Measurements from ENCODE around the gene CNTFR. TPM values are rescaled to one million over a fixed set of nuclear protein-coding genes. Genes with fewer than 3 reads are reported as not detected.

CNTFR gene
- total and polyA plus RNA-seq, 2 experiments from 2014 or later: 4.7 to 7.5 TPM

DNA sequence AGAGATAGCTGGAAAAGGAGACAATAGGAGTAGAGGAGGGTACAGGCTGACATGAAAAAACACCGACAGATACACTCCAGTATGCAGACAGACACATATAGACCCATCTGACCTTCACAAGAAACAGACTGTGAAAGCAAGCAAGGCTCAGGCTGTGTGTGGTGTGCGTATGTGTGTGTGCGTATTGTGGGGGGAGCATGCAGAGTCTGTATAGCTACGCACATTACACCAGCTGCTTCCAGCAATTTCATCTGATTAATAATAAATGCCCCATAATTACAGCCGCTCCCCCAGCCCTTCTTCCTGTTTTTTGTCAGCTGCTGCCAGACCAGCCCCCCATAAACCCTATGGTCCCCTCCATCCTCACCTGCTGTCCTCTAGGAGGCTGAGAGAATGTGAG, 6.7 kb downstream of the CNTFR start:
- Histone ChIP-seq H3K4me2 (no peak overlapping the region), H3K4me3 (no peak overlapping the region), H3K27me3 (peaks cover 82% of the 10 kb centered on the region), H4K20me1 (ENCODE audit: insufficient read depth, poor library complexity, severe bottlenecking) (no peaks in the 10 kb centered on the region), H3K36me3 (replicated peaks; ENCODE audit: insufficient read depth, low read depth) (no peaks in the 10 kb centered on the region), H3K4me1 (ENCODE audit: insufficient read depth) (peaks cover 16% of the 10 kb centered on the region), H3K27ac (no peak overlapping the region), H2AFZ (no peak overlapping the region), H3K9me3 (ENCODE audit: low read depth) (no peaks in the 10 kb centered on the region), H3K79me2 (no peaks in the 10 kb centered on the region), H3K9me2 (replicated peaks; ENCODE audit: insufficient read depth) (no peaks in the 10 kb centered on the region)
- no peak for DNase-seq (ENCODE audit: low spot score)
- 89% methylated on average over 5 of the region's 5 CpGs for WGBS (ENCODE audit: low lambda C conversion rate, missing lambda C conversion rate)
- no peak for TF ChIP-seq EZH2 (IDR thresholded peaks at IDR 0.05; ENCODE audit: borderline replicate concordance)
- TF ChIP-seq, protein P1, sequence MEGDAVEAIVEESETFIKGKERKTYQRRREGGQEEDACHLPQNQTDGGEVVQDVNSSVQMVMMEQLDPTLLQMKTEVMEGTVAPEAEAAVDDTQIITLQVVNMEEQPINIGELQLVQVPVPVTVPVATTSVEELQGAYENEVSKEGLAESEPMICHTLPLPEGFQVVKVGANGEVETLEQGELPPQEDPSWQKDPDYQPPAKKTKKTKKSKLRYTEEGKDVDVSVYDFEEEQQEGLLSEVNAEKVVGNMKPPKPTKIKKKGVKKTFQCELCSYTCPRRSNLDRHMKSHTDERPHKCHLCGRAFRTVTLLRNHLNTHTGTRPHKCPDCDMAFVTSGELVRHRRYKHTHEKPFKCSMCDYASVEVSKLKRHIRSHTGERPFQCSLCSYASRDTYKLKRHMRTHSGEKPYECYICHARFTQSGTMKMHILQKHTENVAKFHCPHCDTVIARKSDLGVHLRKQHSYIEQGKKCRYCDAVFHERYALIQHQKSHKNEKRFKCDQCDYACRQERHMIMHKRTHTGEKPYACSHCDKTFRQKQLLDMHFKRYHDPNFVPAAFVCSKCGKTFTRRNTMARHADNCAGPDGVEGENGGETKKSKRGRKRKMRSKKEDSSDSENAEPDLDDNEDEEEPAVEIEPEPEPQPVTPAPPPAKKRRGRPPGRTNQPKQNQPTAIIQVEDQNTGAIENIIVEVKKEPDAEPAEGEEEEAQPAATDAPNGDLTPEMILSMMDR (IDR thresholded peaks at IDR 0.05; ENCODE audit: poor library complexity): no peak
- TF ChIP-seq EZH2phosphoT487 (IDR thresholded peaks at IDR 0.05; ENCODE audit: low read depth, severe bottlenecking, unreplicated experiment): no peak

DNA sequence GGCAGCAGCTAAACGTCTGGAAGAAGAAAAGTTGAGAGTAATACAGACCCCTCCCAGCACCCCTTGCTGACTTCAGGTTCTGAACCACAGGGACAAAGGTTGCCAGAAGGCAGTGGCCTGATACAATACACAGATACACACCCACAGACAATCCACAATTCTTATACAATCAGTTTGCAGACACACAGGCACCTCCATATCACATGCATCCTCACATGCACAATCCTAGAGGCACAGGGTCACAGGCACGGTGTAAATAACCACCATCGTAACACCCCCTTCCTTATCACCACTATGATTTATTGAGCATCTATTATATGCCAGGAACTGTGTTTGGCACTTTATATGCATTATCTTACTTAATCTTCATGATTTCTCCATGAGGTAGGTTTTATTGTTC, 8.2 kb downstream of the CNTFR start:
- Histone ChIP-seq H2AFZ (no peak overlapping the region), H3K27me3 (peaks cover 82% of the 10 kb centered on the region), H4K20me1 (ENCODE audit: insufficient read depth, poor library complexity, severe bottlenecking) (no peaks in the 10 kb centered on the region), H3K79me2 (no peaks in the 10 kb centered on the region), H3K9me2 (replicated peaks; ENCODE audit: insufficient read depth) (no peaks in the 10 kb centered on the region), H3K4me2 (no peak overlapping the region), H3K27ac (no peak overlapping the region), H3K4me1 (ENCODE audit: insufficient read depth) (peaks cover 26% of the 10 kb centered on the region), H3K9me3 (ENCODE audit: low read depth) (no peaks in the 10 kb centered on the region), H3K4me3 (no peak overlapping the region), H3K36me3 (replicated peaks; ENCODE audit: insufficient read depth, low read depth) (no peaks in the 10 kb centered on the region)
- no peak for DNase-seq (ENCODE audit: low spot score)
- TF ChIP-seq EZH2 (IDR thresholded peaks at IDR 0.05; ENCODE audit: borderline replicate concordance) (no peak), EZH2phosphoT487 (IDR thresholded peaks at IDR 0.05; ENCODE audit: low read depth, severe bottlenecking, unreplicated experiment) (no peak)
- TF ChIP-seq, protein P1 (IDR thresholded peaks at IDR 0.05; ENCODE audit: poor library complexity): no peak
- WGBS (ENCODE audit: low lambda C conversion rate, missing lambda C conversion rate): 70% methylated on average over 3 of the region's 3 CpGs

DNA sequence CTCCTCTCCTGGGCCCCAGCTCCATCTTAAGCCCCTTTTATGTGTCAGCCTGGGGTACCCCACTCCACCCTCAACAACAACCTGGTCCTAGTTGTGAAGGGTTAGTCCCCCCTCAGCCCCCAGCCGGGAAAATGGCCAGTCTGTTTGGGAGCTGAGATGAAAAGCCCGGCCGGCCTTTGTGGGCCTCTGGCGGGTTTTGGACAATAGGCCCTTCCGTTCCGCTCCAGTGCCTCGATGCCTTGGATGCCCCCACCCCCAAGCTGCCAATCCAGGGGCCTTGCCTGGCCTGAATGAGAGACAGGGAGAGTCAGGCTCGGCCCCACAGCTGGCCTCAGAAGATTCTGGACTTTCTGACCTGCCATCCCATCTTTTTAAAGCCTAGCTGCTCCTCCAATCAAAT, 9.2 kb downstream of the CNTFR start:
- TF ChIP-seq, protein P1 (IDR thresholded peaks at IDR 0.05; ENCODE audit: poor library complexity): no peak
- TF ChIP-seq EZH2 (IDR thresholded peaks at IDR 0.05; ENCODE audit: borderline replicate concordance) (peak; percentile 34), EZH2phosphoT487 (IDR thresholded peaks at IDR 0.05; ENCODE audit: low read depth, severe bottlenecking, unreplicated experiment) (no peak)
- no peak overlapping the region for H3K4me3 ChIP-seq
- no peak for DNase-seq (ENCODE audit: low spot score)
- H2AFZ ChIP-seq: no peak overlapping the region
- H3K27me3 ChIP-seq: peaks cover 76% of the 10 kb centered on the region
- WGBS (ENCODE audit: low lambda C conversion rate, missing lambda C conversion rate): 74% methylated on average over 8 of the region's 8 CpGs
- H3K9me3 ChIP-seq (ENCODE audit: low read depth): no peaks in the 10 kb centered on the region
- no peaks in the 10 kb centered on the region for H3K79me2 ChIP-seq
- H3K4me1 ChIP-seq (ENCODE audit: insufficient read depth): peaks cover 28% of the 10 kb centered on the region
- H3K27ac ChIP-seq: no peak overlapping the region
- H3K36me3 ChIP-seq (replicated peaks; ENCODE audit: insufficient read depth, low read depth): no peaks in the 10 kb centered on the region
- H3K4me2 ChIP-seq: no peak overlapping the region
- H4K20me1 ChIP-seq (ENCODE audit: insufficient read depth, poor library complexity, severe bottlenecking): no peaks in the 10 kb centered on the region
- no peaks in the 10 kb centered on the region for H3K9me2 ChIP-seq (replicated peaks; ENCODE audit: insufficient read depth)

DNA sequence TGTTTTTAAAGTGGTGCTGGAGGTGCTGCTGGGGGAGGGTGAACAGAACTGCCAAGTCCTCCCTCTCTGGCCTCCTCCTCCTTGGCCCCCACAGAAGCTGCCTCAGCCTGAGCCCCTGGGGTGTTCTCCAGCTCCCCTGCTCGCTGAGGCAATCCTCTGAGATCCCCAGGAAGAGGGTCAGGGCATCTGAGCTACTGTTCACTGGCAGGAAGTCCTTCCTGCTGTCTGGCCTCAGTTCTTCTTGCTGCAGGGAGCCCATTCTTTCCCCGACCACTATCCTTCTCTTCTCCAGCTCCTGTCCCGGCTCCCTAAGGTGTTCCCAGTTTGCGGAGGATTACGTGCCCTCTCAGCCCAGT, 9.7 kb downstream of the CNTFR start:
- 82% methylated on average over 5 of the region's 5 CpGs for WGBS (ENCODE audit: low lambda C conversion rate, missing lambda C conversion rate)
- H3K4me2 ChIP-seq: peak overlapping the region; percentile 93
- TF ChIP-seq, protein P1 (IDR thresholded peaks at IDR 0.05; ENCODE audit: poor library complexity): no peak
- no peak for TF ChIP-seq EZH2phosphoT487 (IDR thresholded peaks at IDR 0.05; ENCODE audit: low read depth, severe bottlenecking, unreplicated experiment)
- TF ChIP-seq EZH2 (IDR thresholded peaks at IDR 0.05; ENCODE audit: borderline replicate concordance): no peak
- no peaks in the 10 kb centered on the region for H4K20me1 ChIP-seq (ENCODE audit: insufficient read depth, poor library complexity, severe bottlenecking)
- peaks cover 28% of the 10 kb centered on the region for H3K4me1 ChIP-seq (ENCODE audit: insufficient read depth)
- H3K36me3 ChIP-seq (replicated peaks; ENCODE audit: insufficient read depth, low read depth): no peaks in the 10 kb centered on the region
- no peak overlapping the region for H2AFZ ChIP-seq
- no peak overlapping the region for H3K4me3 ChIP-seq
- no peaks in the 10 kb centered on the region for H3K9me3 ChIP-seq (ENCODE audit: low read depth)
- H3K27ac ChIP-seq: peak overlapping the region; percentile 31
- H3K27me3 ChIP-seq: peaks cover 74% of the 10 kb centered on the region
- H3K79me2 ChIP-seq: no peaks in the 10 kb centered on the region
- H3K9me2 ChIP-seq (replicated peaks; ENCODE audit: insufficient read depth): no peaks in the 10 kb centered on the region
- no peak for DNase-seq (ENCODE audit: low spot score)
